SIG-M5 treated with dmso at 0.1 percent for 504 hours (cell line): Measurements from ENCODE around the gene MSH5.
A peak's percentile ranks its signal among the peaks of the same experiment; 100 is the strongest.
"Not testable (repeated sequence)": the region's sequence is repeated elsewhere in the genome, so short reads cannot be mapped to it uniquely, and the experiment has no call there.

ENCODE experiments used
- DNase-seq: peaks from one replicate; lab custom pipeline; 2025; ENCODE audit not compliant: unreplicated experiment; lab: John Stamatoyannopoulos, UW

Gene MSH5

GRCh38 chr6:31777667-31778050, 37.9 kb downstream of the MSH5 start:
- DNase-seq = no peak

GRCh38 chr6:31778193-31778592, 38.4 kb downstream of the MSH5 start:
- DNase-seq = no peak

- no peak for DNase-seq
These were observed 39.4 kb downstream of the MSH5 start for GRCh38 chr6:31778999-31779885.

- no peak for DNase-seq
These were observed 40.1 kb downstream of the MSH5 start for GRCh38 chr6:31779908-31780307.

GRCh38 chr6:31780507-31781243, 40.9 kb downstream of the MSH5 start:
- DNase-seq = no peak

- no peak for DNase-seq
These were observed 41.7 kb downstream of the MSH5 start for GRCh38 chr6:31781244-31782125.

- DNase-seq = no peak
These were observed 42.5 kb downstream of the MSH5 start for GRCh38 chr6:31782126-31782855.

- DNase-seq = no peak
These were observed 44.5 kb downstream of the MSH5 start for GRCh38 chr6:31784098-31784925.

GRCh38 chr6:31785475-31785874, 45.7 kb downstream of the MSH5 start:
- no peak for DNase-seq

GRCh38 chr6:31791324-31792089, 51.7 kb downstream of the MSH5 start:
- peak; percentile 73 for DNase-seq

GRCh38 chr6:31792090-31792374, 52.2 kb downstream of the MSH5 start:
- no peak for DNase-seq

GRCh38 chr6:31792761-31793171, 53.0 kb downstream of the MSH5 start:
- DNase-seq = no peak

- not testable (repeated sequence) for DNase-seq
These were observed 54.1 kb downstream of the MSH5 start for GRCh38 chr6:31793927-31794245.

- DNase-seq = peak; percentile 52
These were observed 54.6 kb downstream of the MSH5 start for GRCh38 chr6:31794294-31794865.

- DNase-seq = peak; percentile 65
These were observed 55.2 kb downstream of the MSH5 start for GRCh38 chr6:31794866-31795615.

- peak; percentile 84 for DNase-seq
These were observed 56.0 kb downstream of the MSH5 start, which contains the start of gene VARS1 for GRCh38 chr6:31795616-31796298. Gene VARS1 (minus strand): TSS chr6:31795752. CDS start chr6:31795217, 535 bp downstream.

- no peak for DNase-seq
These were observed 57.2 kb downstream of the MSH5 start for GRCh38 chr6:31796993-31797385.

- no peak for DNase-seq
These were observed 57.8 kb downstream of the MSH5 start for GRCh38 chr6:31797588-31797987.
